Endodermal cell (in vitro differentiated cells): ENCODE measurements around the gene FASTKD2. TPM values are rescaled to one million over a fixed set of nuclear protein-coding genes. Genes with fewer than 3 reads are reported as not detected.
A peak's percentile ranks its signal among the peaks of the same experiment; 100 is the strongest.

Source experiments
- DNase-seq: peaks from one replicate; pipeline ENCODE4 v3.0.0-alpha.2; 2017
- H3K27ac ChIP-seq: 2 replicates; pipeline ENCODE4 v1.5.1; 2013; ENCODE audit warnings: mild to moderate bottlenecking, low read depth, low read length, moderate library complexity
- H3K27me3 ChIP-seq: 2 replicates; pipeline ENCODE4 v1.6.1; 2013; ENCODE audit warnings: mild to moderate bottlenecking, low read length, moderate library complexity; ENCODE audit not compliant: insufficient read depth, control insufficient read depth, poor library complexity, severe bottlenecking
- H3K36me3 ChIP-seq: 2 replicates; pipeline ENCODE4 v1.7.0; 2013; ENCODE audit warnings: mild to moderate bottlenecking, low read length, moderate library complexity; ENCODE audit not compliant: control insufficient read depth, insufficient read depth
- H3K4me1 ChIP-seq: one replicate; pipeline ENCODE4 v1.7.0; 2013; ENCODE audit warnings: low read length; ENCODE audit not compliant: control insufficient read depth, insufficient read depth
- H3K4me3 ChIP-seq: 2 replicates; pipeline ENCODE4 v1.5.1; 2013; ENCODE audit warnings: mild to moderate bottlenecking, low read length, moderate library complexity
- H3K9ac ChIP-seq: 2 replicates; pipeline ENCODE4 v1.6.1; 2013; ENCODE audit warnings: mild to moderate bottlenecking, low read length, moderate library complexity; ENCODE audit not compliant: poor library complexity, severe bottlenecking; ENCODE audit errors: extremely low read depth
- H3K9me3 ChIP-seq: 2 replicates; pipeline ENCODE4 v1.6.1; 2013; ENCODE audit warnings: mild to moderate bottlenecking, low read length, moderate library complexity; ENCODE audit not compliant: control insufficient read depth
- H3K27ac Mint-ChIP-seq: 2 replicates; pipeline ENCODE4 v1.8.0; 2020; ENCODE audit warnings: mixed read lengths
- H3K27me3 Mint-ChIP-seq: 2 replicates; pipeline ENCODE4 v1.8.0; 2021; ENCODE audit warnings: mild to moderate bottlenecking, mixed read lengths; ENCODE audit not compliant: insufficient read depth
- H3K36me3 Mint-ChIP-seq: 2 replicates; pipeline ENCODE4 v1.8.0; 2020; ENCODE audit warnings: low read depth, mixed read lengths
- H3K4me1 Mint-ChIP-seq: 2 replicates; pipeline ENCODE4 v1.8.0; 2020; ENCODE audit warnings: mixed read lengths
- H3K4me3 Mint-ChIP-seq: 2 replicates; pipeline ENCODE4 v1.8.0; 2020; ENCODE audit warnings: mild to moderate bottlenecking, moderate library complexity, mixed read lengths
- H3K9me3 Mint-ChIP-seq: 2 replicates; pipeline ENCODE4 v1.8.0; 2020; ENCODE audit warnings: mild to moderate bottlenecking, mixed read lengths
- CTCF ChIP-seq: fragments of 200-600 bp; sonication (generic); conservative IDR thresholded peaks from 2 replicates; pipeline ENCODE4 v1.5.0; 2021; ENCODE audit warnings: antibody characterized with exemption, mild to moderate bottlenecking
- WGBS, 2 experiments: methylation state at CpG; one replicate each; pipeline versions ENCODE4 v1.1.5 to v1.1.7; 2013; ENCODE audit warnings: missing lambda C conversion rate in 2 of 2, mixed read lengths in 1 of 2; ENCODE audit not compliant: insufficient coverage in 1 of 2, insufficient read length in 1 of 2; 5-methylcytosine and 5-hydroxymethylcytosine counted together
- total RNA-seq, 2 donors: library from RNA; stranded (reverse); fragmentation: NEBNext Ultra II Directional in 1 of 2; extraction: Animal tissue kit (Norgen Biotek cat#: 25700) in 1 of 2; gene quantifications; 2 replicates in 1 of 2; 3 replicates in 1 of 2; pipeline ENCODE4 v1.2.1, GENCODE V29; 2021

The FASTKD2 gene
- total RNA-seq, 2 donors from 2014 or later: 31.3 to 31.6 TPM

GRCh38 chr2:206814498-206814897 is 49.1 kb downstream of the FASTKD2 start:
- Histone ChIP-seq H3K27ac (no peak overlapping the region), H3K9ac (no peak overlapping the region), H3K4me1 (no peaks in the 10 kb centered on the region), H3K4me3 (no peak overlapping the region), H3K27me3 (no peaks in the 10 kb centered on the region), H3K36me3 (no peaks in the 10 kb centered on the region), H3K9me3 (peaks cover 12% of the 10 kb centered on the region)
- H3K4me1 Mint-ChIP-seq: peaks cover 27% of the 10 kb centered on the region
- H3K9me3 Mint-ChIP-seq: peaks cover 14% of the 10 kb centered on the region
- H3K4me3 Mint-ChIP-seq: no peak overlapping the region
- H3K27me3 Mint-ChIP-seq: no peaks in the 10 kb centered on the region
- DNase-seq: no peak
- TF ChIP-seq CTCF: no peak
- H3K36me3 Mint-ChIP-seq: peaks cover 21% of the 10 kb centered on the region
- no peak overlapping the region for H3K27ac Mint-ChIP-seq

GRCh38 chr2:206820807-206821206 is 55.4 kb downstream of the FASTKD2 start:
- peaks cover 4% of the 10 kb centered on the region for H3K9me3 Mint-ChIP-seq
- Histone ChIP-seq H3K9me3 (peaks cover 4% of the 10 kb centered on the region), H3K27me3 (no peaks in the 10 kb centered on the region), H3K4me1 (no peaks in the 10 kb centered on the region), H3K27ac (no peak overlapping the region), H3K4me3 (no peak overlapping the region), H3K9ac (no peak overlapping the region), H3K36me3 (no peaks in the 10 kb centered on the region)
- 92 to 100% methylated on average over 2 of the region's 2 CpGs for WGBS, 2 experiments
- TF ChIP-seq CTCF: no peak
- no peak for DNase-seq
- peaks cover 8% of the 10 kb centered on the region for H3K4me1 Mint-ChIP-seq
- H3K27me3 Mint-ChIP-seq: no peaks in the 10 kb centered on the region
- peaks cover 13% of the 10 kb centered on the region for H3K36me3 Mint-ChIP-seq
- H3K4me3 Mint-ChIP-seq: no peak overlapping the region
- no peak overlapping the region for H3K27ac Mint-ChIP-seq

- Histone ChIP-seq H3K36me3 (no peaks in the 10 kb centered on the region), H3K4me1 (no peaks in the 10 kb centered on the region), H3K9ac (no peak overlapping the region), H3K9me3 (no peaks in the 10 kb centered on the region), H3K27ac (no peak overlapping the region), H3K4me3 (no peak overlapping the region), H3K27me3 (no peaks in the 10 kb centered on the region)
- H3K27me3 Mint-ChIP-seq: no peaks in the 10 kb centered on the region
- H3K27ac Mint-ChIP-seq: peak overlapping the region; percentile 8
- no peaks in the 10 kb centered on the region for H3K9me3 Mint-ChIP-seq
- no peak for DNase-seq
- no peak for TF ChIP-seq CTCF
- peaks cover 3% of the 10 kb centered on the region for H3K36me3 Mint-ChIP-seq
- peaks cover 13% of the 10 kb centered on the region for H3K4me1 Mint-ChIP-seq
- no peak overlapping the region for H3K4me3 Mint-ChIP-seq
- WGBS, 2 experiments: 90 to 93% methylated on average over 3 to 5 of the region's 6 CpGs
Observed at GRCh38 chr2:206823178-206823577, 57.8 kb downstream of the FASTKD2 start.
